GM12873 (cell line): ENCODE data around the gene SIGLEC8.

Experiments
- TF ChIP-seq, protein P1 (sequence below): IDR thresholded peaks from 2 replicates; pipeline ENCODE4 v1.5.1; 2012; ENCODE audit warnings: low read depth, mild to moderate bottlenecking, moderate library complexity, low read length, control low read depth; ENCODE audit not compliant: insufficient read depth; ENCODE audit errors: missing control alignments

Gene SIGLEC8

DNA sequence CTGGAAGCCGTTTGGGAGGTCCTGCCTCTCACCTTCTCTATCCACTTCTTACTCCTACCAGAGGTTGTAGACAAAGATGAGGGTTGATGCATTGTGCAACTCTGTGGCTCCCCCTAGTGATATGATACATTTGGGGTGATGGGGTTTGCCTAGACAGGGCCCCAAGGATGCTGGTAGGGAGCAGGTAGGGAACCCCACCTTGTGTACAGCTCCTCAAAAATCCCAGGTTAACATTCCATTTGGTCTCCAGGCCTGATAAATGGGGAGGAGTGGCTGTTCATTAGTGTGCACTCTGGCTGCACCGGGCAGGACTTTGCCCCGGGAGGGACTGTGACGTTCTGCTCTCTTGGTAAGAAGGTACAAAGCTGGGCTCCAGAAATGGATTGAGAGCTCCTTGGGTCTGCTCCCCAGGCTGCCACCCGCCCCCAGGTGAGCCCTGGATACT, 19.2 kb downstream of the SIGLEC8 start:
- TF ChIP-seq, protein P1, sequence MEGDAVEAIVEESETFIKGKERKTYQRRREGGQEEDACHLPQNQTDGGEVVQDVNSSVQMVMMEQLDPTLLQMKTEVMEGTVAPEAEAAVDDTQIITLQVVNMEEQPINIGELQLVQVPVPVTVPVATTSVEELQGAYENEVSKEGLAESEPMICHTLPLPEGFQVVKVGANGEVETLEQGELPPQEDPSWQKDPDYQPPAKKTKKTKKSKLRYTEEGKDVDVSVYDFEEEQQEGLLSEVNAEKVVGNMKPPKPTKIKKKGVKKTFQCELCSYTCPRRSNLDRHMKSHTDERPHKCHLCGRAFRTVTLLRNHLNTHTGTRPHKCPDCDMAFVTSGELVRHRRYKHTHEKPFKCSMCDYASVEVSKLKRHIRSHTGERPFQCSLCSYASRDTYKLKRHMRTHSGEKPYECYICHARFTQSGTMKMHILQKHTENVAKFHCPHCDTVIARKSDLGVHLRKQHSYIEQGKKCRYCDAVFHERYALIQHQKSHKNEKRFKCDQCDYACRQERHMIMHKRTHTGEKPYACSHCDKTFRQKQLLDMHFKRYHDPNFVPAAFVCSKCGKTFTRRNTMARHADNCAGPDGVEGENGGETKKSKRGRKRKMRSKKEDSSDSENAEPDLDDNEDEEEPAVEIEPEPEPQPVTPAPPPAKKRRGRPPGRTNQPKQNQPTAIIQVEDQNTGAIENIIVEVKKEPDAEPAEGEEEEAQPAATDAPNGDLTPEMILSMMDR, result peak; percentile 77

DNA sequence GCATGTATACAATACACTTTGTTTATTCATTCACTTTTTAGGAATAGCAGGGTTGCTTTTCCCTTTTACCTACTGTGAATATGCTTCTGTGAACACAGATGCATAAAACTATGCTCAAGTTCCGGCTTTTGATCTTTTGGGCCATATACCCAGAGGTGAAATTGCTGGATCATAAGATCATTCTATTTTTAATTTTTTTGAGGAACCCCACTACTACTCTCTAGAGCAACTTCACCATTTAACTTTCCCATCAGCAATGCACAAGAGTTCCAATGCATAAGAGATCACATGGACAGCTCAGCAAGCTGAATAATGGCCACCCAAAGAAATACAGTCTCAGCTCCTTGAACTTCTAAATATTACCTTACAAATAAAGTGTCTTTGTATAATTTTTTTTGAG, 23.8 kb downstream of the SIGLEC8 start:
- TF ChIP-seq, protein P1, result no peak

DNA sequence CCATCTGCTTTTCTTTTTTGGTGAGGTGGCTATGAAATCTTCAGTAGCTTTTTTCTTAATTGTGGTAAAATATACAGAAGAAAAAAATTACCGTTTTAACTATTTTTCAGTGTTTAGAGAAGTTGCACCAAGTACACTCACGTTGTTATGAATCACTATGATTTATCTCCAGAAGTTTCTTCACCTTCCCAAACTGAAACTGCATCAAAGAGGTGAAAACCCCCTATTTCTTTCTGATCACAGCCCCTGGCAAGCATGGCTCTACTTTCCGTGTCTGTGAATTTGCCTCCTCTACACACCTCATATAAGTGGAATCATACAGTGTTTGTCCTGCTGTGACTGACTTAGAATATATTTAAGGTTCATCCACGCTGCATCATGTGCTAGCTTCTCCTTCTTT, 25.2 kb downstream of the SIGLEC8 start:
- TF ChIP-seq, protein P1, result no peak

DNA sequence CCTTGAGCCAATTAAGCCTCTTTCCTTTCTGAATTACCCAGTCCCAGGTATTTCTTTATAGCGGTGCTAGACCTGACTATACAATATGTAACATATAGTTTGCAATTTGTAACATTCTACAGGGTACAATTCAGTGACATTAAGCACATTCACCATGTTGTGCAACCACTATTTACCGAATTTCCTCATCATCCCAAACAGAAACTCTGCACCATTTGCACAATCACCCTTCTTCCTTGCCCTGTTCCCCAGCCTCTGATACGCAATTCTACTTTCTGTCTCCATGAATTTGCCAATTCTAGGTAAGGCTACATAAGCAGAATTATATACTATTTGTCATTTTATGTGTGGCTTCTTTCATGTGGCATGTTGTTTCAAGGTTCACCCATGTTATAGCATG, 27.1 kb downstream of the SIGLEC8 start:
- TF ChIP-seq, protein P1, result no peak

DNA sequence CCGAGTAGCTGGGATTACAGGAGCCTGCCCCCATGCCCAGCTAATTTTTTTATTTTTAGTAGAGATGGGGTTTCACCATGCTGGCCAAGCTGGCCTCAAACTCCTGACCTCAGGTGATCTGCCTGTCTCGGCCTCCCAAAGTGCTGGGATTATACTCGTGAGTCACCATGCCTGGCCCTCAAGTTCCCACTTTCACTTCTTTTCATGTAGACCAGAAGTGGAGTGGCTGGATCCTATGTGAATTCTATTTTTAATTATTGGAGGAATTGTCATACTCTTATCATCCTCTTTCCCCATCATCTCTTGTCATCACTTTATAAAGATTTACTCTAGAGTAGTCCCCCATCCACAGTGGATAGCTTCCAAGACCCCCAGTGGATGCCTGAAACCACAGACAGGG, 28.0 kb downstream of the SIGLEC8 start:
- TF ChIP-seq, protein P1, result no peak

DNA sequence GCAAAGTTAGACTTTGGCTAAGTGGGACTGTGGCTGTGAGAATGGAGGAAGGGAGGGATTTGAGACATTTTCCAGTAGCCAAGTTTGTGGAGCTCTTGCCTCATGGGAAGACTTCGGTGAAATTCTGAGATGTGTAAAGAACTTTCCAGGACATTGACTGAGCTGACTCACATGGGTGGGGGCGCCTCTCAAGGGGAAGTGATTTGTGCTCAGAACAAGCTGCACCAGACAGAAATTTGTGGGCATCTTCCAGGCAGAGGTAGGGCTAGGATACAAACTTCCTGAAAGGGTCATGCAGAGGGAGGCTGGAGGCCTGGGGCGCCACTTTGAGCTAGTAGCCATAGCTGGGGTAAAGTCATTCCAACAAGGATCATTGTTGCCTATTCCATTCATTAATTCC, 31.1 kb downstream of the SIGLEC8 start:
- TF ChIP-seq, protein P1, result no peak

DNA sequence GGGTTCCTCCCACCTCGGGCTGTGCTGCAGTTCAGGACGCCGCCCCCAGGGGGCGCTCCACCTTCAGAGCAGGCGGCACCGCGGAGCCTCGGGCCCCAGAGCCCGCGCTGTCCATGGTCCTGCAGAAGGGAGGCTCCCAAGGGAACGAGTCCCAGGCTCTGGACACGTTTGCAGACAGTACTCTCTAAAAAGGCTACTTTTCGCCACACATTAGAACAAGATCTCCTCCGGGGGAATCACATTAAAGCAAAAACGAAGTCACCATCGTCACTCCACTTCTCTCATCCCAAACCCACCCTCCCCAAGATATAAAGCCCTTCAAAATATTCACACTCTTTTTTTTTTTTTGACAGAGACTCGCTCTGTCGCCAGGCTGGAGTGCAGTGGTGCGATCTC, 36.2 kb downstream of the SIGLEC8 start:
- TF ChIP-seq, protein P1, result peak; percentile 100
